Esophagus muscularis mucosa (tissue), 4 donors: ENCODE data around the gene DGKB.

Experiments
- CTCF ChIP-seq, 3 experiments: fragments of 200-600 bp in 2 of 3; fragments of 450-650 bp in 1 of 3; sonication (generic) in 2 of 3; IDR thresholded peaks; one replicate each; pipeline ENCODE4 v1.5.1; 2017 to 2019; ENCODE audit warnings: antibody characterized with exemption in 3 of 3, mild to moderate bottlenecking in 2 of 3, moderate library complexity in 1 of 3
- EP300 ChIP-seq: sonication (generic); formaldehyde crosslinking; IDR thresholded peaks from one replicate; pipeline ENCODE4 v1.6.1; 2017; ENCODE audit warnings: antibody characterized with exemption
- POLR2A ChIP-seq: fragments of 450-650 bp; IDR thresholded peaks from one replicate; pipeline ENCODE4 v1.6.1; 2017; ENCODE audit warnings: antibody characterized with exemption, moderate library complexity, mild to moderate bottlenecking, low read depth
- POLR2AphosphoS5 ChIP-seq, 2 donors: sonication (generic); formaldehyde crosslinking; IDR thresholded peaks; one replicate each; pipeline ENCODE4 v1.6.1; 2017; ENCODE audit warnings: antibody characterized with exemption in 2 of 2

- no peak for TF ChIP-seq CTCF (IDR thresholded peaks at IDR 0.05)
- no peak for TF ChIP-seq POLR2A
- TF ChIP-seq POLR2AphosphoS5 (IDR thresholded peaks at IDR 0.05) = no peak
- TF ChIP-seq EP300 = no peak
Observed at GRCh38 chr7:14115701-14116100, 786.9 kb downstream of the DGKB start.
